ENCODE measurements around the gene RTN4R. TPM values are rescaled to one million over a fixed set of nuclear protein-coding genes. Genes with fewer than 3 reads are reported as not detected.

Gene RTN4R
- total and polyA plus RNA-seq, 12 donors, result 0.35 to 18.8 (median 1.1) TPM

DNA sequence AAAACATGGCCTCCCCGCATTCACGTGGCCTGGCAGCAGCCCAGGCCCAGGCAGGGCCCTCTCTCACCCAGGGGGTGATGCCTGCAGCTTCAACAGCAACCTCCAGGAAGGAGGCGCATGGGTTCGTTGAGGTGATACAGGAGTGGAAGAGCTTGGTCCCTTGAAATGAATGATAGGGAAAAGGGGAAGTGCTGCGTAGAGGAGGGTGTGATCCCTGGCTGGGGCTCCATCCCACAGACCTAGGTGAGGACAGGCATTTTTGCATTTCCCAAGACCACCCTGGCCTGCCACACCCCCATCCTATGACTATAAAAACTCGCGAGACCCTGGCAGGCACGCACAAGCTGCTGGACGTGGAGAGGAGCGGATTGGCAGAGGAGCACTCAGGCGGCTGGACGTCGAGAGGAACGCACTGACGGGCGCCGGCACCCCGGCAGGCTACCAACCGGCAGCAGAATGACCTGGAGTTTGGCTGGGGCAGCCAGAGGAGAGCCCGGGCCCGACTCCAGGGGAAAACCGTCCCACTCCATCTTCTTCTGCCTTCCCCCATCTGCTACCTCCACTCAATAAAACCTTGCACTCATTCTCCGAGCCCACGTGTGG, 32.6 kb downstream of the RTN4R start:
- Histone ChIP-seq H3K27ac (no peak overlapping the region), H3K4me3 (no peak overlapping the region), H3K27me3 (no peaks in the 10 kb centered on the region), H3K4me1 (replicated peaks in 1 of 2) (no peaks in the 10 kb centered on the region), H3K36me3 (replicated peaks in 1 of 2) (no peaks in the 10 kb centered on the region), H3K9me3 (replicated peaks in 1 of 3) (no peaks in the 10 kb centered on the region)
- 83 to 90% (median 87%) methylated on average over 22 to 24 of the region's 24 CpGs for WGBS, 4 donors
- no peak for TF ChIP-seq CTCF (IDR thresholded peaks at IDR 0.05)
- no peak for TF ChIP-seq POLR2A (IDR thresholded peaks at IDR 0.05)
- intact Hi-C loops (cut with DNase I), result no loop called here
- no peak for DNase-seq

- TF ChIP-seq CTCF (IDR thresholded peaks at IDR 0.05), result no peak
- TF ChIP-seq POLR2A (IDR thresholded peaks at IDR 0.05), result no peak
- no peak for DNase-seq
- H3K27me3 ChIP-seq, result no peaks in the 10 kb centered on the region
- H3K9me3 ChIP-seq (replicated peaks in 1 of 3), result no peaks in the 10 kb centered on the region
- H3K4me1 ChIP-seq (replicated peaks in 1 of 2), result no peaks in the 10 kb centered on the region
- H3K4me3 ChIP-seq, result no peak overlapping the region
- H3K27ac ChIP-seq, result no peak overlapping the region
- H3K36me3 ChIP-seq (replicated peaks in 1 of 2), result no peaks in the 10 kb centered on the region
- intact Hi-C loops (cut with DNase I), result no loop called here
- 81 to 93% (median 85%) methylated on average over 8 to 23 of the region's 23 CpGs for WGBS, 4 donors
These were observed 33.2 kb downstream of the RTN4R start for GRCh38 chr22:20234760-20235388.

DNA sequence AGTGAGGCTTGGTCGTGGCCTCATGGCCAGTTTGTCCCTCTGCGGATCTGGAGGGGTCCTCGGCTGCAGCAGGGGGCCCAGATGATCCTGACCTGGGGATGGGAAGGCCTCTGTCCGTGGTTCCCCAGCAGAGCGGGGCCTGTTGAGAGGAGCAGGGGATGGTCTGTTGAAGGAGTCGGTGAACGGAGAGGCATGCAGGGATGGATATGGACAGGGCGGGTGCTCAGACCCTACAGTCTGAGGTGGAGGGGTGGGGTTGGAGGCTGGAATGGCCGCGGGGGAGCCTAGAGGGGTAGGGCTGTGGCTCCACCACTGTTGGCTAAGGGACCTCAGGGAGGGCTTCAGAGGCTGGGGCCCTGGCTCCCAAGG, 33.8 kb downstream of the RTN4R start:
- no peak for DNase-seq

More for the DNA sequence above, 33.8 kb downstream of the RTN4R start:
- no peaks in the 10 kb centered on the region for H3K9me3 ChIP-seq (replicated peaks in 1 of 3)
- TF ChIP-seq POLR2A (IDR thresholded peaks at IDR 0.05) (no peak), CTCF (IDR thresholded peaks at IDR 0.05) (no peak)
- intact Hi-C loops (cut with DNase I), result no loop called here
- H3K4me3 ChIP-seq, result no peak overlapping the region
- H3K4me1 ChIP-seq (replicated peaks in 1 of 2), result no peaks in the 10 kb centered on the region
- no peaks in the 10 kb centered on the region for H3K36me3 ChIP-seq (replicated peaks in 1 of 2)
- no peak overlapping the region for H3K27ac ChIP-seq
- H3K27me3 ChIP-seq, result no peaks in the 10 kb centered on the region
- 93 to 95% (median 94%) methylated on average over 5 to 10 of the region's 10 CpGs for WGBS, 4 donors

Measured in adrenal gland (tissue), 12 donors.